Stimulated activated CD4-positive, alpha-beta T cell treated with anti-CD3 and anti-CD28 coated beads, Interleukin-15, amount 100 ng/mL, for 48 hours (primary cell): Measurements from ENCODE around the gene ARSG.

Source experiments
- DNase-seq, 2 donors: peaks; one replicate each; pipeline ENCODE4 v3.0.0-alpha.2; 2020; ENCODE audit warnings: low read depth in 2 of 2

Gene ARSG

DNA sequence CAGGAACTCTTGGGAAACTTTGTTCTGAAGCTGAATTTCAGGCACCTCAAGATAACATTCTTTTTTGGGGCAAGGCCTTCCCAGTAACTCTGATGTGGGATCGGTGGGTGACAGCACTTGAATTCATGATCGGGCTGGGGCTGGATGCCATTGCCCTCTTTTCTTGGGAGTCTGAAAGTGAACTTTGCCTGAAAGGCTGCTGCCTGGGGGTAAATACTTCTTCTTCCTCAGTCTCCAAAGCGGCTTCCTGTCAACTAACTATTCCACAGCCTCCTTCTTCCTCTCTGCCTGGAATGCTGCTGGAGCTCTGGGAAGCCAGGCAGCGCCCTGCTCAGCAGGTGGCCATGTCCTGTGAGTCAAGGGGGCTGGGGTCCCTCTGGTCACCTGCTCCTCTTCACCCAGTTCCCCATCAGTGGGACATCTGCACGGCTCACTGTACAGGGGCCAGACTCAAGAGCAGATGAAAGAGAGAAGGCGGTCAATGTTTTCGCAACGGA, 86.5 kb downstream of the ARSG start:
- no peak for DNase-seq

DNA sequence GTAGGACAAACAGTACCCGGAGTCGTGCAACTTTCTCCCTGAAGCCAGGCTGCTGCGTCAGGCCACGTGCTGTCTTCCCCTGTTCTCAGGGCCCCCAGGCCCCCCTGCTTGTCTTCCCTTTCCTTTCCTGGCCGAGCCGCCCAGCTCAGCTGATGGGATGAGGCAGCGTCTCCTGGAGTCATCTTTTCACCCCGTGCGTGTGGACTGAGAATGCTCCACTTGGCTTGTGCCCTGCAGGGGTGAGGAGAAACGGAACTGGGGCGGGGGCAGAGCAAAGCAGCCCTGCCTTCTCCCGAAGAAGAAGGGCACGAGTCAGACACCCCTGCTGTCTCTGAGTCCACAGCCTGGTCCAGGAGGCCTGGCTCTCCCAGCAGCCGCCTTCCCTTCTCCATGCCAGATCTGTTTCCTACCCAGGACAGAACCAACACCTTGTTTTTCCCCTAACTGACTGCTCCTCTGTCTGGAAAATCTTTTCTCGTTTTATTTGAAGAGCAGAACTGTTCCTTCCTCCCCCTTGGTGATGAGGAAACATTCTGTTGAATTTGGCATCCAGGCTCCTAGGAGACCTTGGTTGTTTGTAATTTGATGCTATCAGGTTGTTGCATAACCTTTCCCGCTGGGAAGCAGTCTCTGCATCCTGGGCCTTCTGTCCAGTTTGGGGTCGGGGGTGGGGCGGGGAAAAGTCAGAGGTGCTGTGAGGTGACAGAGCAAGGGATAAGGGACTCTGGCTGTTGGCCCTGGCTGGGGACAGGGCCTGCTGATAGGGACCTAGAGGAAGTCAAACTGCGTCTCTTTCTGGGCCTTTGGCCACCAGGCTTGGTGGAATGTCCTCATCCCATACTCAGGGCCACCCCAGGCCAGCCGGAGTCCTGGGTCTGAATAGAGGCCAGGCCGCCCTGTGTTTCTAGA, 87.2 kb downstream of the ARSG start:
- no peak for DNase-seq

DNA sequence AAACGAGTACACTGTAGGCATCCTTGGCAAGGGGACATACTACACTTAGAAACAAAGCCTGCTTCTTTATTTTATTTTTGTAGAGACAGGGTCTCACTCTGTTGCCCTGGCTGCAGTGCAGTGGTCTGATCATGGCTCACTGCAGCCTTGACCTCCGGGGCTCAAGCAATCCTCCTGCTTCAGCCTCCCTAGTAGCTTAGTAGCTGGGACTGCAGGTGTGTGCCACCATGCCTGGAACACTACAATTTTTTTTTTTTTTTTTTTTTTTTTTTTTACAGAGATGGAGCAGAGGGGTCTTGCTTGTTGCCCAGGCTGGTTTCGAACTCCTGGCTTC, 87.8 kb downstream of the ARSG start:
- DNase-seq, result no peak

DNA sequence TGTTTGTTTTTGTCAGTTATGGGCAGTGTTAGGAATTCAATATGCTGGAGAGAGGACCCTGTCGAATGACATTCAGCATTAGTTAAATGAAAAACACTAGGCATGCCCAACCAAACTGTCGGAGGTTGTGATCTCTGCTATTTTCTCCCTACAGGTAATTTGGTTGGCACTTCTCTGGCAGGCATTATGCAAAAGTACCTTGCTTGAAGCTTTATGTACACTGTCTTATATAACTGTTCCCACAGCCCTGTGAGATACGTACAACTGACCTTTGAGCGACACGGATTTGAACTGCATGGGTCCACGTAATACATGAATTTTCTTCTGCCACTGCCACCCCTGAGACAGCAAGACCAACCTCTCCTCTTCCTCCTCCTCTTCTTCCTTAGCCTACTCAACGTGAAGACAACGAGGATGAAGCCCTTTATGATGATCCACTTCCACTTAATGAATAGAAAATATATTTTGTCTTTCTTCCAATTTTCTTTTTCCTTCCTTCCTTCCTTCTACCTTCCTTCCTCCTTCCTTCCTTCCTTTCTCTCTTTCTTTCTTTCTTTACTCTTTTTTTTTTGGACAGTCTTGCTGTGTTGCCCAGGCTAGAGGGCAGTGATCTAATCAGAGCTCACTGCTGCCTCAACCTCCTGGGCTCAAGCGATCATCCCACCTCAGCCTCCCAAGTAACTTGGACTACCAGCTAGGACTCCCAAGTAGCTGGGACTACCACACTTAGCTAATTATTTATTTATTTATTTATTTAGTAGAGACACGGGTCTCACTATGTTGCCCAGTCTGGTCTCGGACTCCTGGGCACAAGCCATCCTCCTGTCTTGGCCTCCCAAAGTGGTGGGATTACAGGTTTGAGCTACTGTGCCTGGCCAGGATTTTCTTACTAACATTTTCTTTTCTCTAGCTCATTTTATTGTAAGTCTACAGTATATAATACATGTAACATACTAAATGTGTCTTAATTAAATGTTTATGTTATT, 88.7 kb downstream of the ARSG start:
- no peak for DNase-seq

DNA sequence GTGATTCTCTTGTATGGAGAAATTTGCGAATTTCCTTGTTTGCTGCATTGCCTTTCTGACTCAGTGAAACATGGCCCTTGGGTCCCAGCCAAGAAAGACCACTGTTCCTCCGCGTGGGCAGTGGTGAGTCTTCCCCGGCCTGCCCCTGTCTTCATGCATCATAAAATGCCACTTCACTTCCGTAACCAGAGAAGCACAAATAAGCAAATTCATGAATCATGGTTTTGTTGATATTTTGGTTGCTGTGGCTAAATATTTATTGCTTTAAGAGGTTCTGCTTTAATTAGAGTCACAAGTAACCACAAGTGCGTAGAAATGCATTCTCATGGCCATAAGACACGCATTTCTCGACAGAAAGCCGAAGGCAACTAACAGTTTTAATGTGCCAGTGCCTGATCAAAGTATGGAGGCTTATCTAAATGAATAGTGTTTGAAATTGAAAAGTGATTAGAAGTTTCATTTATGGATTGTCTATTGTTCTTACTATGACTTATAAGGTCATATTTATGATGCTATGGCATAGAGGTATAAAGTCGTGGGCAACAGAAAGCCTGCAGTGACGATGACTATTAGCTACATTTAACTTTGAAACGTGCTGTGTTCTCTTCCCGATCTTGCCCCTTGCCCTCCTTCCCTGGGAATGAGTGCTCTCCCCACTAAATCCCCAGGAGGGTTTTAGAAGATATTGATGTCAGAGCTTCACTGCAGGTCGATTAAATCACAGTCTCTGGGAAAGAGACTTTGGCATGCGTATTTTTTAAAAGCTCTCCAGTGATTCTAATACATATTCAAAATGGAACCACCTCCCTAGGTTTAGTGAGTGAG, 90.0 kb downstream of the ARSG start:
- no peak for DNase-seq

DNA sequence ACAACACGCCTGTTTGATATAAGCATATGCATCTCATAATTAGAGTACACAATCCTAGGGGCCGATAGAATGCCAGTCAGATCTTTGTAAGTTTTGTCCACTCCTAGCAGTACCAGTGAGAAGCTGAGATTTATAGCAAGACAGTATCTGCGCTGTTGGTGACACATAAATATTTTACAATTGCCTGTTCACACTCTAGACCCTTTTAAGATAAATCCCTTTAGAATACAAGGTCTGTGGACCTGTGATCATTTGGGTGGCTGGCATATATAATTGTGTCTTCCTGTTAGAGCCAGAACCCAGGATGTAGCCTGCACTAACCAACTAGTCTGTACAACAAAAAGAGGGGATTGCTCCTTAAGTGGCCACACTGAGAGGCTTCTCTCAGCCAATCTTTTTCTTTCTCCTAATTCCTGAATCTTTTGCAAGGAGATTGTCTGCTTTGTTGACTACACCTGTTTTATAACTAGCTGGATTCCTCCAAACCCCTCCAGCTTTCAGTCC, 91.3 kb downstream of the ARSG start:
- DNase-seq, result no peak

DNA sequence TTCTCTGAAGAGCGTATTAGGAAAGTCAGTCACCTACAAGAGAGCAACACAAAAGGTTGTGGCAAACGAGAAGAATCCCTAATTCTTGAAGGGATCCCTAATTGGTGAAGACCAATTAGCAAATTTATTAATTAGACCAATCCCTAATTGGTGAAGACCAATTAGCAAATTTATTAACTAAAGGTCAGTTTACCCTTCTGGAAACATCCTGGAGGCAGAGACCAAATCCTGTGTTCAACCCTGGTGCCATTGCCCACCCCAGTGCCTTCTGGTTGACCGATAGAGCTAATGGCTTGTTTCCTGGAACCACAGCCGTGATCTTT, 91.8 kb downstream of the ARSG start:
- no peak for DNase-seq

DNA sequence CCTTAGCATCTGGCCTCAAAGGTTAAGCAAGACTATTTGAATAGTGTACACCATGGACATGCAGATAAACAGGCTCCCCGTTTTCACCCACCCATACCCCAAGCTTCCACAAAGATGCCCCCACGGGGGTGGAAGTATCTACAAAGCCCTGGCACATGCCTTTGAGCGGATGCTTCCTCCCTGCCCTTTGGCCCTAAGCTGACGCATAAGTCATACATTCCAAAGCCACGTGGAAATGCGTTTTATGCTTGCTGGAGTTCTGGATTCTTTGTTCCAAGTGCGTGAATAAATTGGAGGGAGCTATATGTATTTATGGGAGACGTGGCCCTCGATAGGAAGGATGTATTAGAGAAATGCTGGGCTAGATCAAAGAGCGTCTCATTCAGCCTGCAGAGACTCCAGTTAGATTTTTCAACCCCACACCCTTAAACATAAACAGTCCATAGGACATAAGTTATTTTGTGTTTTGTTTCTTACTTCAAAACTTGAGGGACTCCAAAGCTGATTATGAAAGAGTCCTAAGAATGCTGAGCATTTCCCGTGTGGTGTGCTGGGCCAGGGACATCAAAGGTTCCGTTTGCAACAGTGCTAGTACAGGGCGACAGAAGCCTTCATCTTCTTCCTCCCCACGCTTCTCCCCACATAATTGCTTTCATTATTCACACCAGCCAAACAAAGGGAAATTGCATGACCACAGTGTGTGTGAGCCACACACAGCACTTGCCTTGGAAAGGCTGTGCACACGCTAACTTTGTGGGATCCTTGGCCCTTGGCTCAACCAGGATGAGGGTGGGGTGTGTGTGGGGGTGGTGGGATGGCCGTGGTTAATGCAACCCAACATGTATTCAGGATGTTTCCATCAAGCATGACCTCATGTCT, 92.4 kb downstream of the ARSG start:
- no peak for DNase-seq

DNA sequence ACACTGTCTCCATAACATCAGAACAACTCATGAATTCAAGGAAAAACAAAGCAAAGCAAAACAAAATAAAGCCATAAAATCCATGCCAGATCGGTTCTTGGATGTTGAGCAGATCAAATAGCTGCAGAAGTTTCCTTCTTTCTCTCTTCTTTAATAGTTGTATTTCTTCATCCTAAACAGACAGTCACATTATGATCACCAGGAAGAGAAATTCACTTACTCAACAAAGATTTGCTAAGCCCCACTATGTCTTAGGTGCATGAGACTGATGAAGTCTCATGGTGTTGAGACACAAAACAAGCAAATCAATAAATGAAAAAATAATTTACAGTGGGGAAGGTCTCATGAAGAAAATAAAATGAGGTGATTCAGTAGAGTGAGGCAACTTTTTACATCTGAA, 93.2 kb downstream of the ARSG start:
- DNase-seq, result no peak

DNA sequence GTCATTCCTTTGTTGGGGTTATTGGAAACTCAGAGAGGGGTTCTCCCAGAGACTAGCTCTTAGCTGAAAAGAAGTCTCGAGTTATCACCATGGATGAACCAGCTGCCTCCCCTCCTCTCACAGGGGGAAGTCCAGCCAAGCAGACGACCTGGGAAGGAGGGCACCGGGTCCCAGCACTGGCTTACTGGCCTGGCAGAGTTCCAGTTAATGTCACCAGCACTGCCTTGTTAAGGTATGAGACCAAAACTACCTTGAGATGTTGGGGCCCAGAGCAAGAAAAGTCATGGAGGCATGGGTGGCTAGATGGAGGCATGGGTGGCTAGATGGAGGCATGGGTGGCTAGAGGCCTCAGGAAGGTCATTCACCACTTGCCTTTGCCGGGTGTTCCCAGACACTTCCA, 93.6 kb downstream of the ARSG start:
- DNase-seq, result no peak

DNA sequence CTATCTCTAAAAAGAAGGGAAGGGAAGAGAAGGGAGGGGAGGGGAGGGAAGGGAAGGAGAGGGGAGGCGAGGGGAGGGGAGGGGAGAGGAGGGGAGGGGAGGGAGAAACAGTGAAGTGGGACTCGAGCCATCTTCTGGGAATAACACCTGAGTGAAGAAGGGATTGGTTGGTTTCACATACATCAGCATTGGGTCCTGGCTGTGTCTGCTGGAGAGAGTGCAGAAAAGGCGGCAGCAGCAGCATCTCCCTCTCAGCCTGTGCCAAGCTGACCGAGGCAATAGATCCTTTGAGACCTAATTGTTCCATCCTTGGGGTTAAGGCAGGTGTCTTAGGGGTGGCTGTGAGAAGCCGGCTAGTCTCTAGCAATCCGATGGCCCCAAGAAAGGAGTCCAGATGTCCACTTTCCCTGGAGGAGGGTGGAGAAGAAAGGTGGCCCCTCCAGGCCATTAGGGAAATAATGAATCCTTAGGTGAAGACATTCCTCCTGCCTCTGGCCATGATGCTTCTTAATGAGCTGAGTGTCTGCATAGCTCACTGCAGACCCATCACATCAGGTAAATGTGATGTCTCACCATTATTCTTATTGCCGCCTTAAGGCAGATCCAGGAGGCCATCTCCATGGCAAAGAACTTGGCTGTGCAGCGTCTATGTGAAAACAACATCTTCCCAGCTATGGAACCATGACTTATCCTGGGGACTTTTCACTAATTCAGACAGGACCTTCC, 94.4 kb downstream of the ARSG start:
- DNase-seq, result no peak

DNA sequence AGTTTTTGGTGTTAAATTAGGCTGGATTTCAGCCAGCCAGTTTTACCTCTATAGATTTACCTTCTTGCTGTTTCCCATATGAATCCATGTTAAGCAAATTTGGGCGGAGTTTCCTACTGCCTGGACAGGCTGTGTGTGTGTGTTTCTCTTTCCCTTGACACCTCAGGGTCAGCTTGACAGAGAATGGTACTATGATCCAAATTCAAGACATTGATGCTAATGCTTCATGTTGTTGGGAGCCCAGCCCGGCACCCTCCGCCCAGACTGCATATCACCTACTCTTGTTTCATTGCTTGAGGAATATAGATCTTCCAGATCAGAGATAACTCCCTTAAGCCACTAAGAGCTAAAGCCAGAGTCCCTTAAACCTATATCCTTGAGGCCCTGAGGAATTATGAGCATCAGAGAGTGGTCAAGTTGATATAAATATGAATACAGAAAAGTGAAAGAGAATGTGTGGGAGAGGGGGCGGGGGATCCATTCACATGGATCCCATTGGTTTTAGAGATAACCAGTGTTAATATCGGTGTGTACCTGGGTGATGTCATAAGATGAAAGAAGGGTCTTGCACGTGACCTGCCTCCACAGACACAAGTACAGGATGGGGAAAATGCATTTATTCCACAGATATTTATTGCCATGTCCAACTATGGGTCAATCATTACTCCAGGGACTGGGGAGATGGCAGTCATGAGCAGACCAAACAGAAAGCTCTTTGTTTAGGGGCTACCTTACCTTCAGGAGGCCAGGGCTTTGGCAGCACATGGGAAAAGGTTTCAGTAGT, 96.3 kb downstream of the ARSG start:
- DNase-seq, result no peak

DNA sequence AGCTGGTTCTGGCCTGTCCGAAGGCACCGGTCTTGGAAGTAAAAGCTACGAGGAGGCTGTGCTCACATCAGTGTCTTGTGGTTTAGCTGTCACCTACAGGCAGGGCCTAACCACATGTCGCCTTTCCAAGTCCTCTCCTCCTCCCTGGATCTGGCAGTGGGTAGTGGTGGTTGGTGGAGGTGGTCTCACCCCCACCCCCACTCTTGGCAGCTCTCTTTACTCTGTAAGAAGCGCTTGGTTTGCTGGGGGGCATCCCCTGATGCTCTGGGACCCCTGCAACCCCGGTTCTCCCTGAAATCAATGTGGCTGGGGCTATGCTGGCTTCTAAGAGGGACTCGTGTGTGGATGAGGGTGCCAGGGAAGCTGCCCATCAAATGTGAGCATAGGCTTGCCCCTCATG, 97.7 kb downstream of the ARSG start:
- DNase-seq, result no peak

DNA sequence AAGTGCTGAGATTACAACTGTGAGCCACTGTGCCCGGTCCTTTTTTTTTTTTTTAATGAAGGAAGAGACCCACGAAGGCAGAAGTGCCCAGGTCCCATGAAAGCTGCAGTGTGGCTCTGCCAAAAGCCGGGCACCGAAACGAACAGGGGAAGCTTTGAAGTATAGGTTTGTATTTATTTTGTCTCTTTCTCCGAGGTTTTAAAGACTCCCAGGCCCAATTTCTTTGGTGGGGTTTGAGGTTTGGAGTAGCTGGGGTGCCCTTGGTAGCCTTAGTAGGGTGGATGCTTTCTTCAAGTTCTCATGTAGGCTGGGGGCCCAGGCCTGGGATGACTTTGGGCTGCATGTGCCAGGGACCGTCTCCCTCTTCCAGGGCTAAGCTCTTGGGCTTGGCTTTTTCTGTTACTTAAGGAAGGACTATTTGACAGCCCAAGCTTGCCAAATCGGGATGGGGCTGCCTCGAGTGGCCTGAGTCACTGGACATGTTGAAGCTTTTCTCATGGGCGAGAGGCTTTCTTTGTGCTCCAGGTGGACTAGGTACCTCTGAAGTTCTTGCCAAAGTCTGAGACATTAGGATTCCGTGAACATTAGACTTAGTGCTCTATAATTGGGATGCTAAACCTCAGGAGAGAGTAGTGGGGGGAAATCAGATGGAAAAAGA, 99.7 kb downstream of the ARSG start:
- no peak for DNase-seq

DNA sequence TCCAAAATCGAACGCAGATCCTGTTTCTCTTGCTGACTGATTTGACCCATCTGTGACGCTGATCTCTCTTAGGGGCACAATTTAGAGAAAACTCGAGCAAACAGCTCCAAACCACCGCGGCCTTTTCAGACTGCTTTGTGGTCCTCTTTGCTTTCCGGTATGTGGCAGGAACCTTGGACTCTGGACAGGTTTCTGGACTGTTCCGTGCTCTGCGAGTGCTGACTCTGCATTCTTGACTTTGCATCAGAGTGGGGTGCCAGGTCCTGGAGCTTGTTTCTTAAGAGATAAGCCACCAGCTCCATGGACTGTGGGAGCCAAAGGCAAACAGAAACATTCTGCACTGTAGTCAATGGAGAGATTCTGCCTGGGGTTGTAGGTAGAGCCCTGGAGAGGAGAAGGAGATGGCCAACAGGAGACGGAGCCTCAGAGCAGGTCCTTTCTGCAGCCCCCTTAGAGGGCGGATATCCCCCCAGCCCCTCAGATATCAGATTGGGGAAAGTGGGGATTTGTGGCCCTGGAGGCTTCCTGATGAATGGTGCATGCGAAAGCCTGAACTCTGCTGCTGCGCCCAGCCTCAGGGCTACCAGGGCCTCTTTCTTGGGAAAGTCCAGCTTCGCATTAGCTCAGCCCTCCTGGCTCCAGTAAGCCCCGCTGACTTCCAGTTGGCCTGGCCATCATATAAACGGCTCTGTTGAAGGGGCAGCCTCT, 100.4 kb downstream of the ARSG start:
- no peak for DNase-seq

DNA sequence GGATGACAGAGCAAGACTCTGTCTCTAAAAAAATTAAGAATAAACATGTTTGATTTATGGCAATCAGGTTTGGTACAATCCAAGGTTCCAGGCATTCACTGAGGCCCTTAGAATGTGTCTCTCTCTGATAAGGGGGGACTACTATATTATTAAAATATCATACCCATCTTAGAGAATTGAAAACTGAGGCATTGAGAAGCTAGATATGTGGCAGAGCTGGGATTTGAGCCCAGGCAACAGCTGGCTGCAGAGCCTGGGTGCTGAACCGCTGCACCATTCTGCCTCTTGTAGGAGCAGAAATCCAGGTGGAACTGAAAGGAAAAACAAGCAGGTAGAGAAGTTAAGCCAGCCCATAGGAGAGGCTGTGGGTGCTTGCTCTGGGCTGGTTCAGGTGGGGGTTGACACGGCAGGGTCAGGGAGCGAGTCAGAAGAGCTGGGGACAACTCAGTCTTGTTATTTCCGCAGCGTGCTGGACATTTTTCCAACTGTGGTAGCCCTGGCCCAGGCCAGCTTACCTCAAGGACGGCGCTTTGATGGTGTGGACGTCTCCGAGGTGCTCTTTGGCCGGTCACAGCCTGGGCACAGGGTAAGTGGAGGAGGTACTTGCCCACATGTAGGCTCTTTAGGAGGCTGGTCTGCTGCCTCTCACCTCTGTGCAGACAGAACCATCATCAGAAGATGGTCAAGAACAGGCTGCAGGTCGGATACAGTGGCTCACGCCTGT, 103.5 kb downstream of the ARSG start:
- no peak for DNase-seq
